Measurements from ENCODE around the gene POGLUT2. TPM values are rescaled to one million over a fixed set of nuclear protein-coding genes. Genes with fewer than 3 reads are reported as not detected.

POGLUT2 gene
- total RNA-seq = 1 to 10 TPM; 3.1 to 4.1 (median 3.4) TPM

GRCh38 chr13:102798581-102799425, at the start of gene POGLUT2, which contains the start of gene BIVM:
TSS of gene POGLUT2 (minus strand) at chr13:102798976. CDS start at chr13:102798670, 306 bp downstream.
TSS of gene BIVM (plus strand) at chr13:102799119. CDS start at chr13:102807268, 8,149 bp downstream.
- TF ChIP-seq CTCF (IDR thresholded peaks at IDR 0.05; ENCODE audit: low read depth) = no peak

GRCh38 chr13:102847272-102848234, 48.8 kb upstream of the POGLUT2 start:
- no peak for TF ChIP-seq CTCF (IDR thresholded peaks at IDR 0.05; ENCODE audit: low read depth)

GRCh38 chr13:102846261-102847015, 47.7 kb upstream of the POGLUT2 start:
- TF ChIP-seq CTCF (IDR thresholded peaks at IDR 0.05; ENCODE audit: low read depth) = no peak

- no peak for TF ChIP-seq CTCF (IDR thresholded peaks at IDR 0.05; ENCODE audit: low read depth)
Measured at GRCh38 chr13:102845630-102846260, 47.0 kb upstream of the POGLUT2 start, which contains the start of gene ERCC5. TSS of gene ERCC5 (plus strand) at chr13:102846032. CDS start at chr13:102846267, 235 bp downstream.

- TF ChIP-seq CTCF (IDR thresholded peaks at IDR 0.05; ENCODE audit: low read depth) = no peak
Measured at GRCh38 chr13:102845289-102845629, 46.5 kb upstream of the POGLUT2 start.

- TF ChIP-seq CTCF (IDR thresholded peaks at IDR 0.05; ENCODE audit: low read depth) = no peak
Measured at GRCh38 chr13:102839462-102839861, 40.7 kb upstream of the POGLUT2 start.

All from subcutaneous adipose tissue (tissue), 4 donors.